GM12878 (cell line): ENCODE data around the gene PPHLN1. TPM values are rescaled to one million over a fixed set of nuclear protein-coding genes. Genes with fewer than 3 reads are reported as not detected.

ENCODE experiments used
- ATAC-seq: fragments of 200-7000 bp; cut with Tn5 transposase; 3 replicates; pipeline ENCODE4 v1.9.1; 2020; ENCODE audit warnings: mild to moderate bottlenecking, moderate library complexity
- BruUV-seq: library from RNA; stranded (reverse); fragments of 400-500 nt; replicated peaks from 2 replicates; lab custom pipeline; 2021; lab: Mats Ljungman, UMichigan
- CTCF ChIA-PET: fragments of 300-600 bp; sonication (Branson Sonifier 250); formaldehyde crosslinking; extraction: SDS; loops from one replicate; lab custom pipeline; 2021; ENCODE audit warnings: inconsistent platforms; lab: Yijun Ruan, JAX
- POLR2A ChIA-PET: fragments of 350-600 bp; formaldehyde crosslinking; extraction: SDS; loops from one replicate; lab custom pipeline; 2021; ENCODE audit warnings: inconsistent platforms; lab: Charles Lee
- RAD21 ChIA-PET: fragments of 300-600 bp; sonication (Branson Sonifier 250); formaldehyde crosslinking; loops from one replicate; lab custom pipeline; 2023; ENCODE audit warnings: antibody characterized with exemption; ENCODE audit not compliant: unreplicated experiment; lab: Charles Lee
- SMC1A ChIA-PET: fragments of 300-600 bp; sonication (Branson Sonifier 250); formaldehyde crosslinking; loops from one replicate; lab custom pipeline; 2023; ENCODE audit not compliant: unreplicated experiment, uncharacterized antibody; lab: Charles Lee
- DNase-seq: peaks from one replicate; pipeline ENCODE4 v3.0.0-alpha.2; 2011; ENCODE audit warnings: low read depth, low spot score
- FAIRE-seq: peaks from 3 replicates; lab custom pipeline; 2011; peaks lifted over from hg19 to GRCh38; lab: Jason Lieb, UNC
- H2AFZ ChIP-seq: 2 replicates; pipeline ENCODE4 v1.6.0; 2011; ENCODE audit warnings: low read depth, low read length, control low read depth; ENCODE audit not compliant: control insufficient read depth
- H3K27ac ChIP-seq: 2 replicates; pipeline ENCODE4 v1.5.1; 2011; ENCODE audit warnings: control low read depth; ENCODE audit not compliant: control insufficient read depth, insufficient read depth
- H3K27me3 ChIP-seq, 2 experiments: replicated peaks in 1 of 2; 2 replicates each; pipeline versions ENCODE4 v1.6.0 to v1.6.1; 2011; ENCODE audit warnings: low read length in 1 of 2; ENCODE audit not compliant: control insufficient read depth in 2 of 2, insufficient read depth in 2 of 2
- H3K36me3 ChIP-seq, 2 experiments: 2 replicates each; pipeline ENCODE4 v1.5.1; 2011; ENCODE audit warnings: low read length in 1 of 2; ENCODE audit not compliant: control insufficient read depth in 2 of 2, insufficient read depth in 2 of 2
- H3K4me1 ChIP-seq: 2 replicates; pipeline ENCODE4 v1.6.1; 2011; ENCODE audit warnings: mild to moderate bottlenecking, low read length, moderate library complexity, mixed read lengths; ENCODE audit not compliant: control insufficient read depth, insufficient read depth
- H3K4me2 ChIP-seq: 2 replicates; pipeline ENCODE4 v1.6.0; 2011; ENCODE audit warnings: control low read depth; ENCODE audit not compliant: control insufficient read depth, insufficient read depth
- H3K4me3 ChIP-seq: fragments of 200-600 bp; sonication (generic); 2 replicates; pipeline ENCODE4 v1.5.1; 2016
- H3K79me2 ChIP-seq: 2 replicates; pipeline ENCODE4 v1.6.0; 2011; ENCODE audit warnings: low read length; ENCODE audit not compliant: control insufficient read depth, insufficient read depth
- H3K9ac ChIP-seq: 2 replicates; pipeline ENCODE4 v1.8.0; 2011; ENCODE audit warnings: low read length, control low read depth, mixed read lengths; ENCODE audit not compliant: control insufficient read depth, insufficient read depth
- H3K9me3 ChIP-seq: replicated peaks from 3 replicates; pipeline ENCODE4 v1.5.1; 2011; ENCODE audit warnings: mild to moderate bottlenecking, low read length; ENCODE audit not compliant: control insufficient read depth, insufficient read depth
- H4K20me1 ChIP-seq: 2 replicates; pipeline ENCODE4 v1.6.0; 2011; ENCODE audit not compliant: control insufficient read depth, insufficient read depth
- CBFB ChIP-seq: IDR thresholded peaks from 2 replicates; pipeline ENCODE4 v1.6.1; 2016; ENCODE audit warnings: antibody characterized with exemption, low read depth
- CBX3 ChIP-seq: fragments of 200-600 bp; sonication (generic); IDR thresholded peaks from 2 replicates; pipeline ENCODE4 v1.6.1; 2016; ENCODE audit warnings: low read depth, borderline replicate concordance
- EED ChIP-seq: sonication (generic); IDR thresholded peaks from 2 replicates; pipeline ENCODE4 v1.6.1; 2016; ENCODE audit warnings: antibody characterized with exemption, low read depth
- SREBF2 ChIP-seq: IDR thresholded peaks from 2 replicates; pipeline ENCODE4 v1.6.1; 2012; ENCODE audit warnings: mild to moderate bottlenecking, low read length
- WGBS: methylation state at CpG from one replicate; pipeline ENCODE4 v1.1.6; 2016; ENCODE audit warnings: low lambda C conversion rate; ENCODE audit not compliant: insufficient replicate concordance, insufficient coverage; ENCODE audit errors: missing lambda C conversion rate; 5-methylcytosine and 5-hydroxymethylcytosine counted together
- in situ Hi-C: fragments of 300-500 bp; cut with MboI; formaldehyde crosslinking; loops from 9 replicates; pipeline ENCODE4 v1.14.3; 2018; ENCODE audit warnings: mixed read lengths
- intact Hi-C: fragments of 100-400 bp; cut with micrococcal nuclease; formaldehyde crosslinking; loops from one replicate; pipeline ENCODE4 v1.14.2; 2022; ENCODE audit not compliant: unreplicated experiment
- polyA plus RNA-seq, 11 experiments: library from polyadenylated mRNA; depleted of rRNA in 4 of 11; unstranded in 6 of 11; stranded (reverse) in 5 of 11; fragments of >200 nt; fragmentation: Nextera tagmentation in 4 of 11; fragmentation: Illumina TruSeq in 1 of 11; extraction: Ambion mirVana in 4 of 11; extraction: Trizol in 1 of 11; gene quantifications; 1 replicate in 1 of 11; 2 replicates in 10 of 11; pipeline versions ENCODE4 v1.2.1 to v1.2.3, GENCODE V29; 2011 to 2016; ENCODE audit warnings: inconsistent platforms in 2 of 11, missing spikeins in 2 of 11, low read depth in 1 of 11
- total RNA-seq, 4 experiments: library from RNA; depleted of rRNA in 3 of 4; stranded (reverse); fragments of >200 nt in 3 of 4; fragmentation: Illumina TruSeq in 1 of 4; extraction: Trizol in 1 of 4; gene quantifications; 2 replicates each; pipeline versions ENCODE4 v1.2.1 to v1.2.3, GENCODE V29; 2013 to 2021
- TF ChIP-seq, protein P1 (sequence below): fragments of 450-650 bp; formaldehyde crosslinking; IDR thresholded peaks from 2 replicates; pipeline ENCODE4 v1.4.0; 2020; ENCODE audit warnings: mild to moderate bottlenecking, moderate library complexity

Gene PPHLN1
- total and polyA plus RNA-seq, 10 of the 15 experiments (the other 5 are each of a cell fraction or from before 2014, with no cell fraction given) = 73.6 to 117 (median 92.1) TPM

DNA sequence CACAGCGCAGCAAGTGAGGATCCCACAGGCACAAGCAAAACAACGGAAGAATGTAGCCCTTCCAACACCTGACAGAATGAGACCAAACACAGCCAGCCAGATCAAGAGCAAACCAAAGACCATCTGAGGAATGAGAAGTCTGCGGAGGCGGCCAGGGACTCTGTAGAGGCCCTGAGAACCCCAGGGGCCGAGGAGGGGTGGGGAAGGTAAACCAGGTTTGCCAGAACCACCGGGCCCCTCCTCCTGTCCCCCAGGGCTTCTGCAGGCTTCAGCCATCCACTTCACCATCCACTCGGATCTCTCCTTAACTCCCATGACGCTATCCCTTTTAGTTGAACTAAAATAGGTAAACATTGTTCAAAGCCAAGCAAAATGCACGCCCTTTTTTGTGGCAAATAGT is 37.4 kb upstream of the PPHLN1 start (continued):
- TF ChIP-seq, protein P1, sequence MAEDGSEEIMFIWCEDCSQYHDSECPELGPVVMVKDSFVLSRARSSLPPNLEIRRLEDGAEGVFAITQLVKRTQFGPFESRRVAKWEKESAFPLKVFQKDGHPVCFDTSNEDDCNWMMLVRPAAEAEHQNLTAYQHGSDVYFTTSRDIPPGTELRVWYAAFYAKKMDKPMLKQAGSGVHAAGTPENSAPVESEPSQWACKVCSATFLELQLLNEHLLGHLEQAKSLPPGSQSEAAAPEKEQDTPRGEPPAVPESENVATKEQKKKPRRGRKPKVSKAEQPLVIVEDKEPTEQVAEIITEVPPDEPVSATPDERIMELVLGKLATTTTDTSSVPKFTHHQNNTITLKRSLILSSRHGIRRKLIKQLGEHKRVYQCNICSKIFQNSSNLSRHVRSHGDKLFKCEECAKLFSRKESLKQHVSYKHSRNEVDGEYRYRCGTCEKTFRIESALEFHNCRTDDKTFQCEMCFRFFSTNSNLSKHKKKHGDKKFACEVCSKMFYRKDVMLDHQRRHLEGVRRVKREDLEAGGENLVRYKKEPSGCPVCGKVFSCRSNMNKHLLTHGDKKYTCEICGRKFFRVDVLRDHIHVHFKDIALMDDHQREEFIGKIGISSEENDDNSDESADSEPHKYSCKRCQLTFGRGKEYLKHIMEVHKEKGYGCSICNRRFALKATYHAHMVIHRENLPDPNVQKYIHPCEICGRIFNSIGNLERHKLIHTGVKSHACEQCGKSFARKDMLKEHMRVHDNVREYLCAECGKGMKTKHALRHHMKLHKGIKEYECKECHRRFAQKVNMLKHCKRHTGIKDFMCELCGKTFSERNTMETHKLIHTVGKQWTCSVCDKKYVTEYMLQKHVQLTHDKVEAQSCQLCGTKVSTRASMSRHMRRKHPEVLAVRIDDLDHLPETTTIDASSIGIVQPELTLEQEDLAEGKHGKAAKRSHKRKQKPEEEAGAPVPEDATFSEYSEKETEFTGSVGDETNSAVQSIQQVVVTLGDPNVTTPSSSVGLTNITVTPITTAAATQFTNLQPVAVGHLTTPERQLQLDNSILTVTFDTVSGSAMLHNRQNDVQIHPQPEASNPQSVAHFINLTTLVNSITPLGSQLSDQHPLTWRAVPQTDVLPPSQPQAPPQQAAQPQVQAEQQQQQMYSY (CRISPR knock-in tag) = no peak
- TF ChIP-seq CBX3 (no peak), SREBF2 (no peak)

DNA sequence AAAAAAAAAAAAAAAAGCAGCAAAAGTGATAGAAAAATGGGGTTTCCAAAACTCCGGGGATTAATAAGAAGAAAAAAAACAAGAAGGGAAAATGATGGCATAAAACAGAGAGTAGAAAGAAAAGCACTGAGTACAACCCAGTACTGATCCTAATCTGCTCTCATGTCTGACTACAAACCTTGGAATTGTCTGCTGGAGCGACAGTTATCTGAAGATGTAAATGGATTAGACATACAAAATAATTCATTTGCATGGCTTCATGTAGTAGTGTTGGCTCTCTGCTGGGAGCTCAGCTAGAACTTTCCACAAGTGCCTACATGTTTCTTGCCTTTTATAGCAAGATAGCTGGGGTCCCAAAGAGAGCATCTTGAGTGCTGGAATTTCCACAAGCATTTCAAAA is 34.3 kb upstream of the PPHLN1 start:
- Histone ChIP-seq H3K36me3 (no peaks in the 10 kb centered on the region), H3K27ac (no peak overlapping the region), H3K4me2 (no peak overlapping the region), H4K20me1 (no peaks in the 10 kb centered on the region), H3K4me3 (no peak overlapping the region), H3K9ac (no peak overlapping the region), H3K4me1 (no peaks in the 10 kb centered on the region), H3K9me3 (peaks cover 2% of the 10 kb centered on the region; the same call in 1 of the 3 replicates), H3K79me2 (no peaks in the 10 kb centered on the region), H3K27me3 (no peaks in the 10 kb centered on the region), H2AFZ (no peak overlapping the region)
- ChIA-PET RAD21 (interaction anchor here (0.7 to 1.3 kb wide), 2 partner anchors 9 to 191 kb away, joined by 3 to 4 read pairs; no protein-coding TSS in a partner anchor), CTCF (interaction anchor here (3.2 kb wide), 1 partner anchor 9 kb away, joined by 9 read pairs; no protein-coding TSS in a partner anchor), SMC1A (no interaction called here), POLR2A (interaction anchor here (1.2 kb wide), 1 partner anchor 53 kb away, joined by 7 read pairs; no protein-coding TSS in a partner anchor)
- FAIRE-seq = no peak
- no peak for ATAC-seq
- WGBS = 53% methylated on average over 2 of the region's 2 CpGs
- no TSS peak for BruUV-seq
- DNase-seq = no peak
- intact Hi-C loops = no loop called here
- TF ChIP-seq, protein P1 (CRISPR knock-in tag) = no peak
- TF ChIP-seq CBFB (no peak), EED (no peak)
- in situ Hi-C loops = no loop called here
